Activated CD4-positive, alpha-beta memory T cell treated with anti-CD3 and anti-CD28 coated beads, Interleukin-2, amount 10 ng/mL, durations not matched to agents 7 days and 5 days (primary cell): Measurements from ENCODE around the gene PLPPR2. TPM values are rescaled to one million over a fixed set of nuclear protein-coding genes. Genes with fewer than 3 reads are reported as not detected.
"Not testable (repeated sequence)": the region's sequence is repeated elsewhere in the genome, so short reads cannot be mapped to it uniquely, and the experiment has no call there.

Experiments used
- CTCF ChIA-PET: fragments of 350-600 bp; sonication (Branson Sonifier 250); formaldehyde crosslinking; loops from one replicate; lab custom pipeline; 2021; ENCODE audit warnings: antibody characterized with exemption, inconsistent platforms; lab: Charles Lee
- POLR2A ChIA-PET: fragments of 350-600 bp; sonication (Branson Sonifier 250); formaldehyde crosslinking; loops from one replicate; lab custom pipeline; 2021; ENCODE audit warnings: antibody characterized with exemption; lab: Charles Lee
- DNase-seq: peaks from one replicate; pipeline ENCODE4 v3.0.0-alpha.2; 2020
- H3K27ac Mint-ChIP-seq: one replicate; pipeline ENCODE4 v1.8.0; 2021; ENCODE audit warnings: mild to moderate bottlenecking, mixed read lengths
- H3K27me3 Mint-ChIP-seq: one replicate; pipeline ENCODE4 v1.8.0; 2021; ENCODE audit warnings: mixed read lengths
- H3K36me3 Mint-ChIP-seq: one replicate; pipeline ENCODE4 v1.8.0; 2021; ENCODE audit warnings: low read depth, mixed read lengths
- H3K4me1 Mint-ChIP-seq: one replicate; pipeline ENCODE4 v1.8.0; 2021; ENCODE audit warnings: mixed read lengths
- H3K4me3 Mint-ChIP-seq: one replicate; pipeline ENCODE4 v1.8.0; 2021; ENCODE audit warnings: mild to moderate bottlenecking, mixed read lengths
- H3K9me3 Mint-ChIP-seq: one replicate; pipeline ENCODE4 v1.8.0; 2021; ENCODE audit warnings: mixed read lengths
- total RNA-seq, 2 experiments: library from RNA; stranded (reverse); gene quantifications; one replicate each; pipeline ENCODE4 v1.2.3, GENCODE V29; 2021

PLPPR2 gene
- total RNA-seq, 2 experiments from 2014 or later, result 2.0 to 2.6 TPM

DNA sequence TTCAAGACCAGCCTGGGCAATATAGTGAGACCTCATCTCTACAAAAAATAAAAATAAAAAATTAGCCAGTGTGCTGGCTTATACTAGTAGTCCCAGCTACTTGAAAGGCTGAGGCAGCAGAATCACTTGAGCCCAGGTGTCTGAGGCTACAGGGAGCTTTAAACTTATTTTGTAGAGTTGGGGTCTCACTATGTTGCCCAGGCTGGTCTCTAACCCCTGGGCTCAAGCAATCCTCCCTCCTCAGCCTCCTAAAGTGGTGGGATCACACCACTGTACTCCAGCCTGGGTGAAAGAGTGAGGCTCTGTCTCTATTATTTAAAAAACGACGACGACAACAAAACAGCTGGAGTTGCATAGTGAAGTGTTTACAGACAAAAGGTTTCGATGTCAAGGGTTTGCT, 23.7 kb upstream of the PLPPR2 start:
- Mint-ChIP-seq H3K27ac (no peak overlapping the region), H3K4me3 (no peak overlapping the region), H3K4me1 (no peaks in the 10 kb centered on the region), H3K9me3 (no peaks in the 10 kb centered on the region), H3K27me3 (no peaks in the 10 kb centered on the region), H3K36me3 (peaks cover 14% of the 10 kb centered on the region)
- ChIA-PET POLR2A (no interaction called here), CTCF (interaction anchor here (0.9 kb wide), 1 partner anchor 151 kb away, joined by 3 read pairs; no protein-coding TSS in a partner anchor)
- no peak for DNase-seq

DNA sequence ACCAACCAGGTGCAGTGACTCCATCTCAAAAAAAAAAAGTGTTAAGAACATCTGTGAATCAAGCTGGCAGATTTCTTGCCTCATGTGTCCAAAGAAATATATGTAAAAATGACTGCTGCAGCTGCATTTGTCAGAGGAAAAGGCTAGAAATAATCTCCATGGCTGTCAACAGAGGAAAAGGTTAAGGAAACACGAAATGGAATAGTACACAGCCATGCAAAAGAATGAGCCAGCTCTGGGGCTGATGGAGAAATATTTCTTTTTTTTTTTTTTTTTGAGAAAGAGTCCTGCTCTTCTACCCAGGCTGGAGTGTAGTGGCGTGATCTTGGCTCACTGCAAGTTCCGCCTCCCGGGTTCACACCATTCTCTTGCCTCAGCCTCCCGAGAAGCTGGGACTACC, 22.4 kb upstream of the PLPPR2 start:
- no peak for DNase-seq
- peaks cover 15% of the 10 kb centered on the region for H3K36me3 Mint-ChIP-seq
- H3K4me1 Mint-ChIP-seq, result peaks cover 11% of the 10 kb centered on the region
- no peak overlapping the region for H3K4me3 Mint-ChIP-seq
- ChIA-PET POLR2A (no interaction called here), CTCF (interaction anchor here (0.9 to 1.0 kb wide), 2 partner anchors 8 to 9 kb away, joined by 3 to 4 read pairs; no protein-coding TSS in a partner anchor)
- no peak overlapping the region for H3K27ac Mint-ChIP-seq
- no peaks in the 10 kb centered on the region for H3K9me3 Mint-ChIP-seq
- H3K27me3 Mint-ChIP-seq, result no peaks in the 10 kb centered on the region

DNA sequence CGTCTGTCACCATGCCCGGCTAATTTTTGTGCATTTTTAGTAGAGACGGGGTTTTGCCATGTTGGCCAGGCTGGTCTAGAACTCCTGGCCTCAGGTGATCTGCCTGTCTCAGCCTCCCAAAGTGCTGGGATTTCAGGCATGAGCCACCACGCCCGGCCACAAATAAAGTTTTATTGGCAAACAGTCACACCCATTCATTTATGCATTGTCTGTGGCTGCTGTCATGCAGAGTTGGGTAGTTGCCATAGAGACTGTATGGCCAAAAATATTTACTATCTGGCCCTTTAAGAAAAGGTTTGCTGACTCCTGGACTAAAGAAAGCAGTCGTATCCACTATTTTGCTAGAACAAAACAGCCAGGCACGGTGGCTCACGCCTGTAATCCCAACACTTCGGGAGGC, 21.4 kb upstream of the PLPPR2 start:
- DNase-seq, H3K27me3 Mint-ChIP-seq, H3K9me3 Mint-ChIP-seq, POLR2A ChIA-PET, H3K4me3 Mint-ChIP-seq, H3K27ac Mint-ChIP-seq: not testable (repeated sequence)
- CTCF ChIA-PET, result interaction anchor here (1.0 kb wide), 1 partner anchor 10 kb away, joined by 3 read pairs; no protein-coding TSS in a partner anchor
- Mint-ChIP-seq H3K4me1 (peaks cover 19% of the 10 kb centered on the region), H3K36me3 (peaks cover 15% of the 10 kb centered on the region)

DNA sequence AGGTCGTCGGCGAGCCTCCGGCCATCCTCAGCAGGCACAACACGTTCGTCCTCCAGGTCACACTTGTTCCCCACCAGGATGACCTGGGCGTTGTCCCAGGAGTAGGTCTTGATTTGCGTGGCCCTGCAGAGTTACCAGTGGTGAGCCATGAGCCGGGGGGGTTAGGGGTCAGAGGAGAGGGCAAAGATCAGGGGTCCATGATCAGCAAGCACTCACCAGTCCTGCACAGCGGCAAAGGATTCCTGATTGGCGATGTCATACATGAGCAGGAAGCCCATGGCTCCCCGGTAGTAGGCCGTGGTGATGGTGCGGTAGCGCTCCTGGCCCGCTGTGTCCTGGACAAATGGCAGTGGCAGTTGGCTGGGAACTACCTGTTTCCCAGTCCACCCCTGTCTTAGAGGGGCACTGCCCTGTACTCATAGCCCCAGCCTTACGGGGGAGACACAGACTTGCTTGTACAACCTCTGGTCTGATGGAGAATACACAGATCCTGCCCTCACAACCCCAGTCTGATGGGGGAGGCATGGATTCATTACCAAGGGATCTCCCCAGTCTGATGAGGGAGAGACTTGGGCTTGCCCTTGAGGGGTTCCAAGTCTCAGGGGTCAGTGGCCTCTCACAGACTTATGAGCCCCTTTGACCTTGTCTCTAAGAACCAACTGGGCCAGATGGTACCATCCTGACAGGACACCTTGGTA, 19.6 kb upstream of the PLPPR2 start:
- Mint-ChIP-seq H3K4me1 (peaks cover 25% of the 10 kb centered on the region), H3K9me3 (no peaks in the 10 kb centered on the region), H3K27me3 (no peaks in the 10 kb centered on the region), H3K36me3 (peaks cover 15% of the 10 kb centered on the region), H3K4me3 (no peak overlapping the region), H3K27ac (no peak overlapping the region)
- POLR2A ChIA-PET, result interaction anchor here (0.6 kb wide), 1 partner anchor 54 kb away, joined by 3 read pairs; no protein-coding TSS in a partner anchor
- DNase-seq, result no peak
- CTCF ChIA-PET, result no interaction called here

DNA sequence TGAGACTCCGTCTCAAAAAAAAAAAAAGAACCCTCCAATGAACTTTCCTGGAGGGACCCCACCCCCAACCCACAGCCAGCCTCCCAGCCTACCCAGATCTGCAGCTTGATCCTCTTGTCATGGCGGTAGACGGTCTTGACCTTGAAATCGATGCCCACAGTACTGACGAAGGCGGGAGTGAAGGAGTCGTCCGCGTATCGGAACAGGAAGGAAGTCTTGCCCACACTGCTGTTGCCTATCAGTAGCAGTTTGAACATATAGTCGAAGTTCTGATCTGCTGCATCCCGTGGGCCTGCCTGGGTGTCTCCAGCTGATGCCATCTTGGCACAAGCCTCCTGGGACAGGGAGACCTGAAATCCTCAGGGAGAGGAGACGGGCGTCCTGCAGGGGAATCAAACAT, 18.2 kb upstream of the PLPPR2 start:
- no peak overlapping the region for H3K27ac Mint-ChIP-seq

DNA sequence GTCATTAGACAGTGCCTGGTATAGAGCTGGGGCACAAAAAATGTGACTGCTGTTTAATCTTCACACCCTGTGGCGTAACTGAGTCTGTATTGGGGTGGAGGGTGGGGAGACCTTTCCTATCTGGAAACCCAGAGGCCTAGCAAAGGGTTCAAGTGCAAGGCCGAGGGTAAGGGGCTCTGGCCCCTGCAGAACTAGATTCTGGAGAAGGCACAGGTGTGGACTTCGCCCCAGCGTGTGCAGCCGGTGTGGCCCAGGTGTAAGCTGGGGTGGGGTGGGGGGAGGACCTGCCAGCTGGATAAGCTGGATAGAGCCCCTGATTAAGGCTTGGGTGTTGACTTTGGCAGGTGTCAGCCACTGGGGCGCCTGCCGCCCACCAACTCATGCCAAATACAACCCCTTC, 17.1 kb upstream of the PLPPR2 start:
- Mint-ChIP-seq H3K27ac (no peak overlapping the region), H3K9me3 (no peaks in the 10 kb centered on the region), H3K27me3 (no peaks in the 10 kb centered on the region), H3K36me3 (peaks cover 15% of the 10 kb centered on the region), H3K4me3 (no peak overlapping the region), H3K4me1 (peaks cover 25% of the 10 kb centered on the region)
- ChIA-PET CTCF (no interaction called here), POLR2A (interaction anchor here (1.3 to 2.2 kb wide), 2 partner anchors 36 to 43 kb away, joined by 4 to 6 read pairs; partner anchors contain the start of gene SWSAP1)
- no peak for DNase-seq

More for the DNA sequence above, 18.2 kb upstream of the PLPPR2 start:
- peaks cover 25% of the 10 kb centered on the region for H3K4me1 Mint-ChIP-seq
- ChIA-PET POLR2A (interaction anchor here (0.5 to 2.2 kb wide), 3 partner anchors 13 to 44 kb away, joined by 3 to 6 read pairs (median 4); no protein-coding TSS in a partner anchor), CTCF (interaction anchor here (0.6 to 0.8 kb wide), 2 partner anchors 13 to 181 kb away, joined by 3 read pairs; partner anchors contain the start of gene SPC24)
- no peaks in the 10 kb centered on the region for H3K9me3 Mint-ChIP-seq
- H3K27me3 Mint-ChIP-seq, result no peaks in the 10 kb centered on the region
- H3K36me3 Mint-ChIP-seq, result peaks cover 15% of the 10 kb centered on the region
- DNase-seq, result no peak
- H3K4me3 Mint-ChIP-seq, result peak overlapping the region; percentile 16

DNA sequence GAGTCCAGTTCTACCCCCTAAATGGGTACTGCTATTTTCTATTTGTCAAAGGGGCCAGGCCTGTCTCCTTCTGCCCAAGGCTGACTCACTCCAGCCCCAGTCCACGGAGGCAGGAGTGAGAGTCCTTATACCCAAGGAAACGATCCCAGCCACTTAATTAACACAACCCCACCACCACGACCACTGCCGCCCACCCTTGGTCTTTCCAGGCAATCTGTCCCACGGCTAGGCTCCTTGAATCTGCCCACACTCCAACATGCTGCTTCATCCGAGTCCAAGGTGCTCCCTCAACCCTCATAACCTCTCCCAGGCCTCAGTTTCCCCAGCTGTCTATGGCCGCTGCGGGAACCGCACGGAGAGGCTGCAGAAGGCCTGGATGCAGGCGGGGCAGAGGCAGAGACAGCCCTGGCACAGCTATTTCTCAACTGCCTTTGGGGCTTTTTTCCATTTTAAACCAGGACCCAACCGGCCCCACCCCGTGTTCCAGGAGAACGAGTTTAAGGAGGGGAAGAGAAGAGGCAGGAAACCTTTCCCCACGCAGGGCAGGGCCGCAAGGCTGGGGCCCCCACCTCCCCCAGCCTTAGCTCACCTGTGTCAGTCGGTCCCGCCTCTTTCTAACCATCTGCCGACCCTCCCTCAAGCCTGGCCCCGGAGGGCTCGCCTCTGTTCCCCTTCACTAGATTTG, 16.5 kb upstream of the PLPPR2 start:
- Mint-ChIP-seq H3K27me3 (no peaks in the 10 kb centered on the region), H3K27ac (no peak overlapping the region), H3K4me3 (peak overlapping the region; percentile 70), H3K36me3 (peaks cover 13% of the 10 kb centered on the region), H3K4me1 (peaks cover 25% of the 10 kb centered on the region), H3K9me3 (no peaks in the 10 kb centered on the region)
- no peak for DNase-seq
- CTCF ChIA-PET, result interaction anchor here (1.4 kb wide), 1 partner anchor 43 kb away, joined by 4 read pairs; no protein-coding TSS in a partner anchor
- POLR2A ChIA-PET, result interaction anchor here (1.3 to 2.2 kb wide), 3 partner anchors 15 to 43 kb away, joined by 4 to 6 read pairs (median 4); partner anchors contain the start of gene SWSAP1

DNA sequence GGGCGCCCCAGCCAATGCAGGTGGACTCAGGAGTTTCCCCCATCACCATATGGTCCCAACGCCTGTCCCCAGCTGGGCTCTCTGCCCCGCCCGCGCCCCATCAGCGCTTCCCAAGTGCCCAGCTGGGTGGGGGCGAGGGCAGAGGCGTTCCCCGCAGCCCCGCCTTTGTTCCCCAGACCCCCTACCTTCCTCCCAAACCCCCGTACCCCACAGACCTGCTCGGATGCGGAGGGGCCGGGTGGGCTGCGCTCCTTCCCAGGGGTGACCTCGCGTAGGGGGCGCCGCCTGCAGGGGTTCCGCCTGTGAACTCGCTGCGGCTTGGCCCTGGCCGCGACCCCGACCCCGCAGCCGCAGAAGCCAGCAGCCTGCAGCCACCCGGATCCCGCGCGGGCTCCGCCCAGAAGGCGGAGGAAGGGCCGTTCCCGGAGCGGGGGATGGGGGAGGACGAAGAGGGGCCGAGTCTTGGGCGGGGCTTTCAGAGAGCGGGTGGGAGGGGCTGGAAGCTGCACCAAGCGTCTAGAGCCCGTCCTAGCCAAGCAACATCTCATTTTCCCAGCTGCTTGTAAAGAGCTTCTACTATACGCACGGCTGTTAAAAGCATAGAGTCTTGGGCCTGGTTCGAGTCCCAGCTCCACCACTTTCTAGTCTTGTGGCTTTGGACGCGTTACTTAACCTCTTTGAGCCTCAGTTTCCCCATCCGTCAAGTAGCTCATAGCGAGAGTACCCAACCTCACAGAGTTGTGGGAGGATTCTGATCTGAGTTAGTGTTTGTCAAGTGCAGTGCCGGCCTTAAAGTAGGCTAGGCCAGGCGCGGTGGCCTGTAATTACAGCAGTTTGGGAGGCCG, 15.8 kb upstream of the PLPPR2 start, which contains the start of gene RAB3D:
RAB3D (minus strand) TSS at position 404 of the 845 bp plus-strand sequence. CDS start 2,258 bp downstream, outside the sequence.
- H3K36me3 Mint-ChIP-seq, result peaks cover 13% of the 10 kb centered on the region
- peak; percentile 84 for DNase-seq
- CTCF ChIA-PET, result interaction anchor here (0.6 to 1.4 kb wide), 6 partner anchors 35 to 395 kb away, joined by 3 to 4 read pairs (median 4); partner anchors contain the start of genes ODAD3, PRKCSH and SWSAP1
- H3K4me1 Mint-ChIP-seq, result peaks cover 28% of the 10 kb centered on the region
- POLR2A ChIA-PET, result interaction anchor here (1.2 to 1.4 kb wide), 4 partner anchors 9 to 36 kb away, joined by 4 to 9 read pairs (median 5); partner anchors contain the start of gene SWSAP1
- peak within 1 kb of the TSS; percentile 70 for H3K4me3 Mint-ChIP-seq
- no peak within 1 kb of the TSS for H3K27ac Mint-ChIP-seq
- no peaks in the 10 kb centered on the region for H3K9me3 Mint-ChIP-seq
- H3K27me3 Mint-ChIP-seq, result no peaks in the 10 kb centered on the region

DNA sequence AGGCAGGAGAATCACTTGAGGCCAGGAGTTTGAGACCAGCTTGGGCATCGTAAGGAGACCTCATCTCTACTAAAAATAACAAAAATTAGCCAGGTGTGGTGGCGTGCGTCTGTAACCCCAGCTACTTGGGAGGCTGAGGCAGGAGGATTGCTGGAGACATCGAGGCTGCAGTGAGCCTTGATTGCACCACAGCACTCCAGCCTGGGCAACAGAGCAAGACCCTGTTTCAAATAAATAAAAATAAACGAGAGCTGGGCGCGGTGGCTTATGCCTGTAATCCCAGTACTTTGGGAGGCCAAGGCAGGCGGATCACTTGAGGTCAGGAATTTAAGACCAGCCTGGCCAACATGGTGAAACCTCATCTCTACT, 15.1 kb upstream of the PLPPR2 start:
- H3K9me3 Mint-ChIP-seq, DNase-seq: not testable (repeated sequence)

DNA sequence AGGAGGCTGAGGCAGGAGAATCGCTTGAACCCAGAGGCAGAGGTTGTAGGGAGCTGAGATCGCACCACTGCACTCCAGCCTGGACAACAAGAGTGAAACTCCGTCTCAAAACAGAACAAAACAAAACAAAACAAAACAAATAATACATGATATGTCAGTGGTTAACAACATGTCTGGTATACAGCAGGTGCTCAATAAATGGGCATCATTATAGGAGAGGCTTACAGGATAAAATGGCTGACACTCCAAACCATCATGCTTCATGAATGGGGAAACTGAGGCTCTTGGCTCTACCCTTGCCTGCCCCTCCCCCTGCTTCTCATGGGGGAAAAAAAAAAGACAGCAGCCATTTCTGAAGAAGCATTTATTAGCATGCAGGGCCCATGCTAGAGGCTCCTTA, 12.8 kb upstream of the PLPPR2 start:
- CTCF ChIA-PET, result no interaction called here
- Mint-ChIP-seq H3K4me1 (peaks cover 40% of the 10 kb centered on the region), H3K27ac (no peak overlapping the region), H3K27me3 (no peaks in the 10 kb centered on the region), H3K9me3 (no peaks in the 10 kb centered on the region), H3K4me3 (no peak overlapping the region), H3K36me3 (no peaks in the 10 kb centered on the region)
- POLR2A ChIA-PET, result no interaction called here
- DNase-seq, result no peak

More for the DNA sequence above, 15.1 kb upstream of the PLPPR2 start:
- POLR2A ChIA-PET, result interaction anchor here (1.2 to 1.4 kb wide), 3 partner anchors 9 to 35 kb away, joined by 4 to 9 read pairs (median 6); partner anchors contain the start of gene SWSAP1
- peak overlapping the region; percentile 70 for H3K4me3 Mint-ChIP-seq
- H3K4me1 Mint-ChIP-seq, result peaks cover 29% of the 10 kb centered on the region
- H3K27ac Mint-ChIP-seq, H3K27me3 Mint-ChIP-seq: not testable (repeated sequence)
- CTCF ChIA-PET, result interaction anchor here (0.6 to 1.4 kb wide), 6 partner anchors 35 to 396 kb away, joined by 3 to 4 read pairs (median 4); partner anchors contain the start of genes ODAD3, PRKCSH and SWSAP1
- peaks cover 12% of the 10 kb centered on the region for H3K36me3 Mint-ChIP-seq

DNA sequence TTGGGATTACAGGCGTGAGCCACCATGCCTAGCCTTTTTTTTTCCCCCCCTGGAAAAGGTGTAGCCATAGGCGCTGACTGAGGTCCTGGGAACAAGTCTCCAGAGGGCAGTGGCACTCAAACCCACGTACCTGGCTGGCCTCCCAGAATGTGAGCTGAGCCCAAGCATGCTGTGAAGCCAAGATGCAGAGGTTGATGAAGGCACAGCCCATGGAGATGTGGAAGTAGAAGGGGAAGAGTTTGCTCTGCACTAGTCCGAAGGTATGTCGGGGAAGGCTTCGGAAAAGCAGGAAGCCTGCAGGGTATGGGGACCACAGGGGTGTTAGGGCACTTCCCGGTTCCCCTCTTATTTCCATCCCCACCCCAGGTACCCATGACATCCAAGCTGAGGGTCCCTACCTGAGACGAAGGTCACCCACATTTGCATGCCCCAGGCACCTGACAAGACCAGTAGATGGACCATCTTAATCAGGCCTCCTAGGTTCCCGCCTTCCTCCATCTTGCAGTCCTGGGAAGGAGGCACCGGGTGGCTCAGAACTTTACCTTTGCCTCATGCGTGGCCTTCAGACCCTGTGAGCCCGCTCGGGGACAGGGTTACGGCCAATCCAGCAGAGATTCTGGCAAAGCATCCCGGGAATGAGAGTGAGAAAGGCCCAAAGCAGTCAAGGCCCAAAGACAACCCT, 10.0 kb upstream of the PLPPR2 start:
- ChIA-PET CTCF (interaction anchor here (1.0 to 1.2 kb wide), 2 partner anchors 36 to 51 kb away, joined by 3 read pairs; no protein-coding TSS in a partner anchor), POLR2A (interaction anchor here (1.2 to 3.2 kb wide), 5 partner anchors 29 to 90 kb away, joined by 3 to 16 read pairs (median 3); partner anchors contain the start of genes ODAD3, PRKCSH and SWSAP1)
- Mint-ChIP-seq H3K27me3 (no peaks in the 10 kb centered on the region), H3K36me3 (peaks cover 7% of the 10 kb centered on the region), H3K27ac (peak overlapping the region; percentile 88), H3K4me3 (peak overlapping the region; percentile 93), H3K9me3 (peaks cover 10% of the 10 kb centered on the region), H3K4me1 (peaks cover 22% of the 10 kb centered on the region)
- no peak for DNase-seq
